Nephron (organoid): ENCODE results near the gene FAM219A.
A peak's percentile ranks its signal among the peaks of the same experiment; 100 is the strongest.

Source experiments
- H3K27ac Mint-ChIP-seq, 3 experiments: 2 replicates each; pipeline ENCODE4 v1.8.0; 2020; ENCODE audit warnings: mixed read lengths in 3 of 3, mild to moderate bottlenecking in 2 of 3, moderate library complexity in 1 of 3
- H3K27me3 Mint-ChIP-seq: 2 replicates; pipeline ENCODE4 v1.8.0; 2021; ENCODE audit warnings: low read depth, mild to moderate bottlenecking, moderate library complexity, mixed read lengths
- H3K36me3 Mint-ChIP-seq: 2 replicates; pipeline ENCODE4 v1.8.0; 2020; ENCODE audit warnings: low read depth, mixed read lengths
- H3K4me1 Mint-ChIP-seq: 2 replicates; pipeline ENCODE4 v1.8.0; 2020; ENCODE audit warnings: mixed read lengths
- H3K4me3 Mint-ChIP-seq, 3 experiments: 2 replicates each; pipeline ENCODE4 v1.8.0; 2020; ENCODE audit warnings: mild to moderate bottlenecking in 3 of 3, mixed read lengths in 3 of 3, moderate library complexity in 2 of 3
- H3K9me3 Mint-ChIP-seq: 2 replicates; pipeline ENCODE4 v1.8.0; 2020; ENCODE audit warnings: mixed read lengths
- TF ChIP-seq, protein P1 (sequence below), 3 experiments: fragments of 200-600 bp; sonication (generic); IDR thresholded peaks; one replicate each; pipeline ENCODE4 v1.5.0; 2021; ENCODE audit warnings: antibody characterized with exemption in 3 of 3; ENCODE audit not compliant: unreplicated experiment in 3 of 3

Gene FAM219A

DNA sequence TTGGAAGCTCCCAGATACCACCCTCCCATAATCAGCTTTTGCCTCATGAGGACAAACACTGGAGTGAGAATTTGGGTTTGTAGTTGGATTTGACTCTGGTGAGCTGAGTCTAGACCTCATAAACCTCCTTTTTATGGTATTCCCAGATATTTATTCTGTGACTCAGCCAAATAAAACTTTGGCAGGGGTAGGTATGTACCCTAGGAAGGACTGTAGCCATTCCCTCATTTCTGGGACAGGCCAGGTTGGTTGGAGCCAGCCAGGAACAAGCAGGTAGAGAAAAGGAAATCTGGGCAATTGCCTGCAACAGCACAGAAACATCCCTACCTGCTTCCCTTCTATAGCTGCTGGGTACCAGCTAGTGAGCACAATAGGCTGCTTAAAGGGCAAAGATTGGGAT, 45.0 kb upstream of the FAM219A start:
- Mint-ChIP-seq H3K9me3 (no peaks in the 10 kb centered on the region), H3K27me3 (peaks cover 32% of the 10 kb centered on the region), H3K4me3 (no peak overlapping the region), H3K4me1 (no peaks in the 10 kb centered on the region), H3K36me3 (no peaks in the 10 kb centered on the region), H3K27ac (no peak overlapping the region)
- TF ChIP-seq, protein P1, sequence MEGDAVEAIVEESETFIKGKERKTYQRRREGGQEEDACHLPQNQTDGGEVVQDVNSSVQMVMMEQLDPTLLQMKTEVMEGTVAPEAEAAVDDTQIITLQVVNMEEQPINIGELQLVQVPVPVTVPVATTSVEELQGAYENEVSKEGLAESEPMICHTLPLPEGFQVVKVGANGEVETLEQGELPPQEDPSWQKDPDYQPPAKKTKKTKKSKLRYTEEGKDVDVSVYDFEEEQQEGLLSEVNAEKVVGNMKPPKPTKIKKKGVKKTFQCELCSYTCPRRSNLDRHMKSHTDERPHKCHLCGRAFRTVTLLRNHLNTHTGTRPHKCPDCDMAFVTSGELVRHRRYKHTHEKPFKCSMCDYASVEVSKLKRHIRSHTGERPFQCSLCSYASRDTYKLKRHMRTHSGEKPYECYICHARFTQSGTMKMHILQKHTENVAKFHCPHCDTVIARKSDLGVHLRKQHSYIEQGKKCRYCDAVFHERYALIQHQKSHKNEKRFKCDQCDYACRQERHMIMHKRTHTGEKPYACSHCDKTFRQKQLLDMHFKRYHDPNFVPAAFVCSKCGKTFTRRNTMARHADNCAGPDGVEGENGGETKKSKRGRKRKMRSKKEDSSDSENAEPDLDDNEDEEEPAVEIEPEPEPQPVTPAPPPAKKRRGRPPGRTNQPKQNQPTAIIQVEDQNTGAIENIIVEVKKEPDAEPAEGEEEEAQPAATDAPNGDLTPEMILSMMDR (IDR thresholded peaks at IDR 0.05; ENCODE audit: unreplicated experiment in 3 of 3), result no peak

DNA sequence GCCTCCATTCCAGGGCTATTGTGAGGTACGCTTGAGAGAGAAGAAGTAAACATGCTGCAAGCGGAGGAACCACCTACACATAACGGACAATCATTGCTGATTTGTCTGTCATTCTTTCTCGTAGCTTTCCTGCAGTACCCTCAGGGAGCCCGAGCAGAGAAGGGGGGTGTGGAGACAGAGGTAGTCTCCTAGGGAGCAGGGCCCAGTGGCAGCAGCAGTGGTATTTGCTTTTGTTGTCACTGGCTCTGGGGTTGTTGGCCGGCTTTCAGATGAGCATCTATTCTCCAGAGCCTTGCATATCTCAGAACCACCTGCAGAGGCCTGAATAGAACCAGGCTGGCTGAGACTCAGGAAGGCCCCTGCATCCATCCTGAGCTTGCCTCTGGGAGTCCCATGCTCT, 44.5 kb upstream of the FAM219A start:
- Mint-ChIP-seq H3K27me3 (peaks cover 32% of the 10 kb centered on the region), H3K4me3 (no peak overlapping the region), H3K27ac (no peak overlapping the region), H3K4me1 (no peaks in the 10 kb centered on the region), H3K36me3 (no peaks in the 10 kb centered on the region), H3K9me3 (no peaks in the 10 kb centered on the region)
- TF ChIP-seq, protein P1 (IDR thresholded peaks at IDR 0.05; ENCODE audit: unreplicated experiment in 3 of 3), result no peak

DNA sequence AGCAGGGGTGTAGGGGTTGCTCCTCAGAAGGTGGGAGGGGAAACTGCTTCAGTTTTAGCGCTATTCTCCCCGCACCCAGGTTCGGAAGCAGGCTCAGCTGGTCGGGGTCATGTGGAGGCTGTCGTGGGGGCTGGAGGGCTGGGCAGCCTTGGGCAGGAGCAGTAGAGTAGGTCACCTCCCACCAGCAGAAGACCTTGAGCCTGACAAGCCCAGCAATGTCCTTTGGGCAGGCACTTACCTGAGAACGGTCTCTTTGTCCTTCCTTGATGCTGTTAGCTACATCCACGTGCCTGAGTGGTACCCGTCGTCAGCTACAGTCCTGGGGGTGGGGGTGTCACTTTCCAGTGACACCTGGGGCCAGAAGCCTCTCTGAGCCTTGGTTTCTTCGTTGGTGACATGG, 44.1 kb upstream of the FAM219A start:
- Mint-ChIP-seq H3K27ac (no peak overlapping the region), H3K4me1 (no peaks in the 10 kb centered on the region), H3K9me3 (no peaks in the 10 kb centered on the region), H3K27me3 (peaks cover 36% of the 10 kb centered on the region), H3K4me3 (no peak overlapping the region), H3K36me3 (no peaks in the 10 kb centered on the region)
- TF ChIP-seq, protein P1 (IDR thresholded peaks at IDR 0.05; ENCODE audit: unreplicated experiment in 3 of 3), result no peak

DNA sequence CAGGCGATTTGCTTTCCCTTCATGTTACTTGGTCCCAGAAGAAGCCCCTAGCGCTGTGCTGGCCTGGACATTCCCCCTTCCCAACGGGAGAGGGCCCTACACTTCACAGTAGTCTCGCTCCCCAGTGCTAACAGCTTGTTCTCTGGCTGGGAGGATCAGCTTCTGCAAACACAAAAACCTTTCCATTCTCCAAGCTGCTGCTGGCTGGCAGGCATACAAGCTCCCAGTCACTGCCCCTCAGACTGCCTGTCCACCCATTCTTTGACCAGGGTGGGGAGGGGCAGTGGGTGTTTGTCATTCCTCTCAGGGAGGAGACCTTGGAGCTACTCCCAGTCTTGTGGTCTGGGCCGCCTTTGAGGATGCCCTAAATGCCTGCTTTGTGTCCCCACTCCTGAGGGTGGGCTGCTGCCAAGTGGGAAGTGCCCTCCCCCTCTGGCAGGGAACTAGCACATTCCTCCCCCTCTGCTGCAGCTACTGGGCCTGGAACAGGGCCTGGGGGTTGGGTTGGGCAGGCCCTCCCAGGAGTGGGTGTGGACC, 43.6 kb upstream of the FAM219A start:
- Mint-ChIP-seq H3K9me3 (no peaks in the 10 kb centered on the region), H3K36me3 (no peaks in the 10 kb centered on the region), H3K4me3 (no peak overlapping the region), H3K27ac (no peak overlapping the region), H3K27me3 (peaks cover 39% of the 10 kb centered on the region), H3K4me1 (no peaks in the 10 kb centered on the region)
- TF ChIP-seq, protein P1 (IDR thresholded peaks at IDR 0.05; ENCODE audit: unreplicated experiment in 3 of 3), result peak; percentile 48 to 52 (median 52)

DNA sequence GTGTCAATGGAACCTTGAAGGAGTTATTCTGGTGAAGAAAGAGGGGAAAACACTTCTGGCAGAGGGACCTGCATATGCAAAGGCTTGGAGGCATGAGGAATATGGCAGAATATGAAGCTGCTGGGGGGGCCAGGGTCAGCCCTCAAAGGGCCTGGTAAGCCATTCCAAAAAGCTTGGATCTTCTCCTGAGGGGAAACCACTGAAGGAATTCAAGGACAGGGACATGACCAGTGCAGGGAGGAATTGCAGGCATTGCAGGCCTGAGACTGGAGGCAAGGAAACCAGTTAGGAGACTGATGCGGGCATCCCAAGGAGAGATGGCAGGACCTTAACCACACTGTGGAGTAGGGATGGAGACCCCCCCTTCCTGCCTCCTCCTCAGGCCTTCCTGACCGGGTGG, 43.0 kb upstream of the FAM219A start:
- Mint-ChIP-seq H3K4me3 (no peak overlapping the region), H3K27me3 (peaks cover 39% of the 10 kb centered on the region), H3K27ac (no peak overlapping the region), H3K4me1 (no peaks in the 10 kb centered on the region), H3K9me3 (no peaks in the 10 kb centered on the region), H3K36me3 (no peaks in the 10 kb centered on the region)
- TF ChIP-seq, protein P1 (IDR thresholded peaks at IDR 0.05; ENCODE audit: unreplicated experiment in 3 of 3), result no peak

DNA sequence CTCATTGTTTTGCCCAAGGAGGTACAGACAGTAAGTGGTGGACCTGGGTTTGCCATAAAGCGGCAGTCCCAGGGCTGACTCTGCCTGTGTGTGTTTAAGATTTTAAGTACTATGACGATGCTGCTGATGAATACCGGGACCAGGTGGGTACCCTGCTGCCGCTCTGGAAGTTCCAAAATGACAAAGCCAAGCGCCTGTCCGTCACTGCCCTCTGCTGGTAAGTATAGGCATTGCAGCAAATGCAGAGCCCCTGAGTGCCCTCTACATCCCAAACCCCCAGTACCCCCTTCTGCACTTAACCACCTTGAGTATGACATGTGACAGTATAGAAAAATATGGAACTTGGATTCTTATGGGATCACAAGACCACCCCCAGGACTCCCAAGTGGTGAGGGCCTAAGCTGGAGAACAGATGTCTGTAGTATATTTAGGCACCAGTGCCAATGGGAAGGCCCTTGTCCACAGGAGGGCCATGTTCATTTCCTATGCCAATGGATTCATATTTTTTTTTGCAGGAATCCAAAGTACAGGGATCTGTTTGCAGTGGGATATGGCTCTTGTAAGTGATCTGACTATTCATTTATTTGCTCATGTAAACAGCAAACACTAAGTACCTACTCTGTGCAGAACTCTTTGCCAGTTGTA, 42.4 kb upstream of the FAM219A start:
- no peaks in the 10 kb centered on the region for H3K36me3 Mint-ChIP-seq
- H3K27ac Mint-ChIP-seq, result no peak overlapping the region
- no peaks in the 10 kb centered on the region for H3K4me1 Mint-ChIP-seq
- TF ChIP-seq, protein P1 (IDR thresholded peaks at IDR 0.05; ENCODE audit: unreplicated experiment in 3 of 3), result peak; percentile 94 to 96 (median 96)
- H3K27me3 Mint-ChIP-seq, result peaks cover 39% of the 10 kb centered on the region
- no peaks in the 10 kb centered on the region for H3K9me3 Mint-ChIP-seq
- H3K4me3 Mint-ChIP-seq, result no peak overlapping the region
